Panc1 (cell line): ENCODE measurements around the gene C1orf146. TPM values are rescaled to one million over a fixed set of nuclear protein-coding genes. Genes with fewer than 3 reads are reported as not detected.

Experiments
- ATAC-seq: fragments of 200-7000 bp; cut with Tn5 transposase; 2 replicates; pipeline ENCODE4 v1.9.1; 2020; ENCODE audit warnings: mild to moderate bottlenecking, moderate library complexity
- Bru-seq: library from RNA; stranded (reverse); fragments of 400-500 nt; gene quantifications from one replicate; lab custom pipeline; 2021; lab: Mats Ljungman, UMichigan
- BruChase-seq, 2 experiments: library from RNA; stranded (reverse); fragments of 400-500 nt; gene quantifications; one replicate each; lab custom pipeline; 2021; lab: Mats Ljungman, UMichigan
- BruUV-seq: library from RNA; stranded (reverse); fragments of 400-500 nt; replicated peaks from 2 replicates; lab custom pipeline; 2021; lab: Mats Ljungman, UMichigan
- CTCF ChIA-PET: fragments of 300-600 bp; sonication (Branson Sonifier 250); formaldehyde crosslinking; loops from one replicate; lab custom pipeline; 2022; ENCODE audit warnings: antibody characterized with exemption; lab: Charles Lee
- POLR2A ChIA-PET: fragments of 300-600 bp; sonication (Branson Sonifier 250); formaldehyde crosslinking; loops from one replicate; lab custom pipeline; 2022; ENCODE audit warnings: antibody characterized with exemption; lab: Charles Lee
- DNase-seq: peaks from one replicate; pipeline ENCODE4 v3.0.0-alpha.2; 2010; ENCODE audit warnings: low read depth, low spot score
- H3K27ac ChIP-seq: 2 replicates; pipeline ENCODE4 v1.5.1; 2011; ENCODE audit warnings: mild to moderate bottlenecking, low read length, inconsistent platforms
- H3K27me3 ChIP-seq: fragments of 200-500 bp; sonication (Bioruptor generic); 2 replicates; pipeline ENCODE4 v1.6.0; 2014; ENCODE audit warnings: low read length, inconsistent platforms; ENCODE audit not compliant: control insufficient read depth, insufficient read depth
- H3K36me3 ChIP-seq: fragments of 200-500 bp; sonication (Bioruptor generic); 2 replicates; pipeline ENCODE4 v1.5.1; 2014; ENCODE audit warnings: inconsistent platforms, mild to moderate bottlenecking, low read length, moderate library complexity; ENCODE audit not compliant: control insufficient read depth, insufficient read depth
- H3K4me1 ChIP-seq: 2 replicates; pipeline ENCODE4 v1.5.1; 2011; ENCODE audit warnings: inconsistent platforms, mild to moderate bottlenecking, low read length, moderate library complexity; ENCODE audit not compliant: control insufficient read depth, insufficient read depth
- H3K4me3 ChIP-seq, 2 experiments: 2 replicates each; pipeline ENCODE4 v1.5.1; 2011 to 2012; ENCODE audit warnings: low read depth in 2 of 2, low read length in 2 of 2, mild to moderate bottlenecking in 2 of 2, inconsistent platforms in 1 of 2, moderate library complexity in 1 of 2
- H3K9me3 ChIP-seq: fragments of 200-500 bp; sonication (Bioruptor generic); 2 replicates; pipeline ENCODE4 v1.5.1; 2014; ENCODE audit warnings: low read depth, mild to moderate bottlenecking, inconsistent platforms, low read length, moderate library complexity; ENCODE audit not compliant: control insufficient read depth, insufficient read depth
- CTCF ChIP-seq: fragments of 450-650 bp; IDR thresholded peaks from 2 replicates; pipeline ENCODE4 v1.5.1; 2017; ENCODE audit warnings: mild to moderate bottlenecking
- POLR2AphosphoS5 ChIP-seq: IDR thresholded peaks from 2 replicates; pipeline ENCODE4 v1.6.1; 2012; ENCODE audit warnings: mild to moderate bottlenecking, low read depth, low read length, moderate library complexity
- REST ChIP-seq, 2 experiments: IDR thresholded peaks; 2 replicates each; pipeline ENCODE4 v1.6.1; 2011 to 2012; ENCODE audit warnings: low read depth in 2 of 2, control low read depth in 1 of 2, low read length in 1 of 2, mild to moderate bottlenecking in 1 of 2, moderate library complexity in 1 of 2; ENCODE audit not compliant: insufficient read depth in 1 of 2
- SIN3A ChIP-seq: IDR thresholded peaks from 2 replicates; pipeline ENCODE4 v1.6.1; 2012; ENCODE audit warnings: low read depth, mild to moderate bottlenecking, low read length, moderate library complexity, borderline replicate concordance; ENCODE audit not compliant: insufficient read depth
- TCF7L2 ChIP-seq: IDR thresholded peaks from 2 replicates; pipeline ENCODE4 v1.6.1; 2011; ENCODE audit warnings: mild to moderate bottlenecking, low read depth, low read length, inconsistent platforms
- in situ Hi-C: cut with HindIII; loops from 2 replicates; pipeline ENCODE4 v1.10.0; 2016; ENCODE audit warnings: low sequenced_read_pairs, low pct_unique_long_range_greater_than_20kb
- intact Hi-C: fragments of 100-400 bp; cut with micrococcal nuclease; formaldehyde crosslinking; loops from one replicate; pipeline ENCODE4 v1.10.0; 2022; ENCODE audit not compliant: unreplicated experiment
- long read RNA-seq: library from polyadenylated mRNA; unstranded; transcript quantifications from one replicate; pipeline ENCODE4 v2.0.0, GENCODE V29; 2021; ENCODE audit not compliant: unreplicated experiment
- polyA plus RNA-seq: library from polyadenylated mRNA; unstranded; fragments of >200 nt; gene quantifications from one replicate; pipeline ENCODE4 v1.2.1, GENCODE V29; 2012; ENCODE audit warnings: missing spikeins; ENCODE audit not compliant: insufficient read length
- total RNA-seq: library from RNA; stranded (reverse); gene quantifications from one replicate; pipeline ENCODE4 v1.2.1, GENCODE V29; 2021; ENCODE audit not compliant: unreplicated experiment

Gene C1orf146
- total RNA-seq = not detected
- polyA plus RNA-seq = not detected
- Bru-seq, nascent RNA = not detected
- BruChase-seq, experiment 1, labeled RNA remaining after a 2-hour chase = not detected
- BruChase-seq, experiment 2, labeled RNA remaining after a 6-hour chase = not detected
- long read RNA-seq = 0 reads

- Histone ChIP-seq H3K9me3 (no peaks in the 10 kb centered on the region), H3K27me3 (no peaks in the 10 kb centered on the region), H3K4me1 (no peaks in the 10 kb centered on the region), H3K4me3 (no peak within 1 kb of the TSS), H3K27ac (no peak within 1 kb of the TSS), H3K36me3 (no peaks in the 10 kb centered on the region)
- in situ Hi-C loops (no loop called here), intact Hi-C loops (no loop called here)
- CTCF ChIA-PET = no interaction called here
- BruUV-seq = no TSS peak
- POLR2A ChIA-PET = no interaction called here
- DNase-seq (no peak), ATAC-seq (no peak)
- TF ChIP-seq REST (IDR thresholded peaks at IDR 0.05; ENCODE audit: insufficient read depth in 1 of 2, low read depth in 2 of 2, low read length in 1 of 2) (no peak), TCF7L2 (no peak), SIN3A (no peak), POLR2AphosphoS5 (no peak)
Measured at GRCh38 chr1:92217721-92218120, at the start of gene C1orf146. Gene C1orf146 (plus strand): TSS chr1:92217915. CDS start chr1:92231421, 13,506 bp downstream.

- Histone ChIP-seq H3K4me1 (no peaks in the 10 kb centered on the region), H3K27me3 (no peaks in the 10 kb centered on the region; the same call in none of the 2 replicates), H3K4me3 (no peak overlapping the region), H3K36me3 (no peaks in the 10 kb centered on the region), H3K27ac (no peak overlapping the region), H3K9me3 (no peaks in the 10 kb centered on the region)
- intact Hi-C loops = no loop called here
- TF ChIP-seq TCF7L2 (no peak), REST (IDR thresholded peaks at IDR 0.05; ENCODE audit: insufficient read depth in 1 of 2, low read depth in 2 of 2, low read length in 1 of 2) (no peak), POLR2AphosphoS5 (no peak), CTCF (no peak), SIN3A (no peak)
- ChIA-PET POLR2A (no interaction called here), CTCF (no interaction called here)
- ATAC-seq (no peak), DNase-seq (no peak)
- in situ Hi-C loops = no loop called here
- no TSS peak for BruUV-seq
Measured at GRCh38 chr1:92168657-92169056, 49.1 kb upstream of the C1orf146 start.
